GM12878 (cell line): ENCODE data around the gene ANKRD11. TPM values are rescaled to one million over a fixed set of nuclear protein-coding genes. Genes with fewer than 3 reads are reported as not detected.
"Not testable (repeated sequence)": the region's sequence is repeated elsewhere in the genome, so short reads cannot be mapped to it uniquely, and the experiment has no call there.

ENCODE experiments used
- ATAC-seq: fragments of 200-7000 bp; cut with Tn5 transposase; 3 replicates; pipeline ENCODE4 v1.9.1; 2020; ENCODE audit warnings: mild to moderate bottlenecking, moderate library complexity
- BruUV-seq: library from RNA; stranded (reverse); fragments of 400-500 nt; replicated peaks from 2 replicates; lab custom pipeline; 2021; lab: Mats Ljungman, UMichigan
- CTCF ChIA-PET: fragments of 300-600 bp; sonication (Branson Sonifier 250); formaldehyde crosslinking; extraction: SDS; loops from one replicate; lab custom pipeline; 2021; ENCODE audit warnings: inconsistent platforms; lab: Yijun Ruan, JAX
- POLR2A ChIA-PET: fragments of 350-600 bp; formaldehyde crosslinking; extraction: SDS; loops from one replicate; lab custom pipeline; 2021; ENCODE audit warnings: inconsistent platforms; lab: Charles Lee
- RAD21 ChIA-PET: fragments of 300-600 bp; sonication (Branson Sonifier 250); formaldehyde crosslinking; loops from one replicate; lab custom pipeline; 2023; ENCODE audit warnings: antibody characterized with exemption; ENCODE audit not compliant: unreplicated experiment; lab: Charles Lee
- SMC1A ChIA-PET: fragments of 300-600 bp; sonication (Branson Sonifier 250); formaldehyde crosslinking; loops from one replicate; lab custom pipeline; 2023; ENCODE audit not compliant: unreplicated experiment, uncharacterized antibody; lab: Charles Lee
- DNase-seq: peaks from one replicate; pipeline ENCODE4 v3.0.0-alpha.2; 2011; ENCODE audit warnings: low read depth, low spot score
- FAIRE-seq: peaks from 3 replicates; lab custom pipeline; 2011; peaks lifted over from hg19 to GRCh38; lab: Jason Lieb, UNC
- H2AFZ ChIP-seq: 2 replicates; pipeline ENCODE4 v1.6.0; 2011; ENCODE audit warnings: low read depth, low read length, control low read depth; ENCODE audit not compliant: control insufficient read depth
- H3K27ac ChIP-seq: 2 replicates; pipeline ENCODE4 v1.5.1; 2011; ENCODE audit warnings: control low read depth; ENCODE audit not compliant: control insufficient read depth, insufficient read depth
- H3K27me3 ChIP-seq, 2 experiments: replicated peaks in 1 of 2; 2 replicates each; pipeline versions ENCODE4 v1.6.0 to v1.6.1; 2011; ENCODE audit warnings: low read length in 1 of 2; ENCODE audit not compliant: control insufficient read depth in 2 of 2, insufficient read depth in 2 of 2
- H3K36me3 ChIP-seq, 2 experiments: 2 replicates each; pipeline ENCODE4 v1.5.1; 2011; ENCODE audit warnings: low read length in 1 of 2; ENCODE audit not compliant: control insufficient read depth in 2 of 2, insufficient read depth in 2 of 2
- H3K4me1 ChIP-seq: 2 replicates; pipeline ENCODE4 v1.6.1; 2011; ENCODE audit warnings: mild to moderate bottlenecking, low read length, moderate library complexity, mixed read lengths; ENCODE audit not compliant: control insufficient read depth, insufficient read depth
- H3K4me2 ChIP-seq: 2 replicates; pipeline ENCODE4 v1.6.0; 2011; ENCODE audit warnings: control low read depth; ENCODE audit not compliant: control insufficient read depth, insufficient read depth
- H3K4me3 ChIP-seq: fragments of 200-600 bp; sonication (generic); 2 replicates; pipeline ENCODE4 v1.5.1; 2016
- H3K79me2 ChIP-seq: 2 replicates; pipeline ENCODE4 v1.6.0; 2011; ENCODE audit warnings: low read length; ENCODE audit not compliant: control insufficient read depth, insufficient read depth
- H3K9ac ChIP-seq: 2 replicates; pipeline ENCODE4 v1.8.0; 2011; ENCODE audit warnings: low read length, control low read depth, mixed read lengths; ENCODE audit not compliant: control insufficient read depth, insufficient read depth
- H3K9me3 ChIP-seq: replicated peaks from 3 replicates; pipeline ENCODE4 v1.5.1; 2011; ENCODE audit warnings: mild to moderate bottlenecking, low read length; ENCODE audit not compliant: control insufficient read depth, insufficient read depth
- H4K20me1 ChIP-seq: 2 replicates; pipeline ENCODE4 v1.6.0; 2011; ENCODE audit not compliant: control insufficient read depth, insufficient read depth
- EED ChIP-seq: sonication (generic); IDR thresholded peaks from 2 replicates; pipeline ENCODE4 v1.6.1; 2016; ENCODE audit warnings: antibody characterized with exemption, low read depth
- MTA3 ChIP-seq: IDR thresholded peaks from 2 replicates; pipeline ENCODE4 v1.6.1; 2012; ENCODE audit warnings: low read length, inconsistent platforms, borderline replicate concordance
- POLR2AphosphoS5 ChIP-seq: IDR thresholded peaks from 2 replicates; pipeline ENCODE4 v1.6.1; 2011; ENCODE audit warnings: mild to moderate bottlenecking, low read length, inconsistent platforms
- SPI1 ChIP-seq: IDR thresholded peaks from 2 replicates; pipeline ENCODE4 v1.6.1; 2011; ENCODE audit warnings: low read depth, mild to moderate bottlenecking, low read length, moderate library complexity, borderline replicate concordance; ENCODE audit not compliant: insufficient read depth
- ZNF384 ChIP-seq: IDR thresholded peaks from 2 replicates; pipeline ENCODE4 v1.6.1; 2012; ENCODE audit warnings: low read depth, mild to moderate bottlenecking, low read length, improper control_type of control experiment, borderline replicate concordance
- WGBS: methylation state at CpG from one replicate; pipeline ENCODE4 v1.1.6; 2016; ENCODE audit warnings: low lambda C conversion rate; ENCODE audit not compliant: insufficient replicate concordance, insufficient coverage; ENCODE audit errors: missing lambda C conversion rate; 5-methylcytosine and 5-hydroxymethylcytosine counted together
- in situ Hi-C: fragments of 300-500 bp; cut with MboI; formaldehyde crosslinking; loops from 9 replicates; pipeline ENCODE4 v1.14.3; 2018; ENCODE audit warnings: mixed read lengths
- intact Hi-C: fragments of 100-400 bp; cut with micrococcal nuclease; formaldehyde crosslinking; loops from one replicate; pipeline ENCODE4 v1.14.2; 2022; ENCODE audit not compliant: unreplicated experiment
- polyA plus RNA-seq, 11 experiments: library from polyadenylated mRNA; depleted of rRNA in 4 of 11; unstranded in 6 of 11; stranded (reverse) in 5 of 11; fragments of >200 nt; fragmentation: Nextera tagmentation in 4 of 11; fragmentation: Illumina TruSeq in 1 of 11; extraction: Ambion mirVana in 4 of 11; extraction: Trizol in 1 of 11; gene quantifications; 1 replicate in 1 of 11; 2 replicates in 10 of 11; pipeline versions ENCODE4 v1.2.1 to v1.2.3, GENCODE V29; 2011 to 2016; ENCODE audit warnings: inconsistent platforms in 2 of 11, missing spikeins in 2 of 11, low read depth in 1 of 11
- total RNA-seq, 4 experiments: library from RNA; depleted of rRNA in 3 of 4; stranded (reverse); fragments of >200 nt in 3 of 4; fragmentation: Illumina TruSeq in 1 of 4; extraction: Trizol in 1 of 4; gene quantifications; 2 replicates each; pipeline versions ENCODE4 v1.2.1 to v1.2.3, GENCODE V29; 2013 to 2021

ANKRD11 gene
- total and polyA plus RNA-seq, 10 of the 15 experiments (the other 5 are each of a cell fraction or from before 2014, with no cell fraction given) = 5.1 to 103 (median 27.4) TPM

GRCh38 chr16:89363621-89364393, 126.6 kb downstream of the ANKRD11 start:
- Histone ChIP-seq H3K27ac (peak overlapping the region; percentile 49), H3K27me3 (no peaks in the 10 kb centered on the region), H3K4me3 (no peak overlapping the region), H4K20me1 (peaks cover 7% of the 10 kb centered on the region), H3K9me3 (no peaks in the 10 kb centered on the region), H3K79me2 (peaks cover 95% of the 10 kb centered on the region), H3K36me3 (peaks cover 2 to 3% of the 10 kb centered on the region in 2 experiments; a peak in 3 of 4 replicates), H3K4me1 (peaks cover 81% of the 10 kb centered on the region), H3K4me2 (peak overlapping the region; percentile 45), H2AFZ (no peak overlapping the region), H3K9ac (no peak overlapping the region)
- SMC1A ChIA-PET = no interaction called here
- POLR2A ChIA-PET = interaction anchor here (0.5 to 2.1 kb wide), 3 partner anchors 113 to 161 kb away, joined by 3 to 6 read pairs (median 4); partner anchors contain the start of gene SPG7
- WGBS = 43% methylated on average over 12 of the region's 12 CpGs
- BruUV-seq = no TSS peak
- RAD21 ChIA-PET = no interaction called here
- CTCF ChIA-PET = interaction anchor here (0.6 kb wide), 2 partner anchors 111 to 138 kb away, joined by 3 read pairs; no protein-coding TSS in a partner anchor
- in situ Hi-C loops (no loop called here), intact Hi-C loops (loop anchor here (5.0 kb wide), 2 partner anchors 42 to 123 kb away; no protein-coding TSS in a partner anchor)
- FAIRE-seq (no peak), DNase-seq (no peak), ATAC-seq (no peak)
- TF ChIP-seq ZNF384 (no peak), MTA3 (0 out of 2 replicates have a peak, but pooled peaks have one; percentile 31), EED (peak; percentile 58; the same call in 1 of the 2 replicates), SPI1 (no peak), POLR2AphosphoS5 (no peak)

GRCh38 chr16:89362540-89363223, 127.7 kb downstream of the ANKRD11 start:
- Histone ChIP-seq H3K4me1 (peaks cover 81% of the 10 kb centered on the region), H3K4me2 (peak overlapping the region; percentile 92), H3K27ac (peak overlapping the region; percentile 90), H3K79me2 (peaks cover 95% of the 10 kb centered on the region)
- H3K9ac ChIP-seq, H3K36me3 ChIP-seq, H3K27me3 ChIP-seq, DNase-seq, in situ Hi-C loops, ATAC-seq, BruUV-seq, H2AFZ ChIP-seq, H4K20me1 ChIP-seq, H3K9me3 ChIP-seq, H3K4me3 ChIP-seq, FAIRE-seq: not testable (repeated sequence)
- ChIA-PET RAD21 (interaction anchor here (0.8 to 2.4 kb wide), 7 partner anchors 27 to 145 kb away, joined by 3 to 10 read pairs (median 6); partner anchors contain the start of gene ZNF778), SMC1A (interaction anchor here (0.8 to 3.5 kb wide), 6 partner anchors 25 to 146 kb away, joined by 3 to 11 read pairs (median 4); partner anchors contain the start of gene SPG7), POLR2A (interaction anchor here (0.7 to 1.4 kb wide), 4 partner anchors 36 to 126 kb away, joined by 3 to 6 read pairs (median 4); no protein-coding TSS in a partner anchor), CTCF (interaction anchor here (1.3 to 1.7 kb wide), 2 partner anchors 12 to 146 kb away, joined by 4 to 6 read pairs; partner anchors contain the start of gene SPG7)
- intact Hi-C loops = loop anchor here (5.0 kb wide), 2 partner anchors 40 to 125 kb away; no protein-coding TSS in a partner anchor
- 58% methylated on average over 11 of the region's 14 CpGs for WGBS
